PC-9 (cell line): ENCODE data around the gene FAM171A2. TPM values are rescaled to one million over a fixed set of nuclear protein-coding genes. Genes with fewer than 3 reads are reported as not detected.

Experiments
- BruUV-seq: library from RNA; stranded (reverse); fragments of 400-500 nt; replicated peaks from 2 replicates; lab custom pipeline; 2021; lab: Mats Ljungman, UMichigan
- CTCF ChIA-PET: fragments of 300-600 bp; sonication (Branson Sonifier 250); formaldehyde crosslinking; loops from one replicate; lab custom pipeline; 2022; ENCODE audit warnings: antibody characterized with exemption; lab: Charles Lee
- POLR2A ChIA-PET: fragments of 300-600 bp; sonication (Branson Sonifier 250); formaldehyde crosslinking; loops from one replicate; lab custom pipeline; 2022; ENCODE audit warnings: antibody characterized with exemption; ENCODE audit not compliant: unreplicated experiment; lab: Charles Lee
- DNase-seq, 2 experiments: peaks; one replicate each; pipeline versions ENCODE4 v3.0.0 to v3.0.0-alpha.2; 2015 to 2022; ENCODE audit warnings: mixed read lengths in 1 of 2
- H2AFZ ChIP-seq: fragments of 200-600 bp; sonication (generic); 2 replicates; pipeline ENCODE4 v1.8.1; 2017; ENCODE audit warnings: antibody characterized with exemption
- H3F3A ChIP-seq: fragments of 200-600 bp; sonication (generic); 2 replicates; pipeline ENCODE4 v1.8.1; 2017; ENCODE audit warnings: antibody characterized with exemption, mild to moderate bottlenecking, low read depth; ENCODE audit not compliant: insufficient read depth
- H3K27ac ChIP-seq: fragments of 200-600 bp; sonication (generic); 2 replicates; pipeline ENCODE4 v1.6.1; 2016; ENCODE audit warnings: mixed run types
- H3K27me3 ChIP-seq: fragments of 200-600 bp; sonication (generic); 2 replicates; pipeline ENCODE4 v1.6.1; 2016; ENCODE audit warnings: low read depth, mixed run types; ENCODE audit not compliant: insufficient read depth
- H3K36me3 ChIP-seq: fragments of 200-600 bp; sonication (generic); 2 replicates; pipeline ENCODE4 v1.6.1; 2016; ENCODE audit warnings: low read depth, mixed run types
- H3K4me1 ChIP-seq: fragments of 200-600 bp; sonication (generic); replicated peaks from 2 replicates; pipeline ENCODE4 v1.6.1; 2016; ENCODE audit warnings: mixed run types; ENCODE audit not compliant: insufficient read depth
- H3K4me2 ChIP-seq: fragments of 200-600 bp; sonication (generic); 2 replicates; pipeline ENCODE4 v1.6.1; 2017; ENCODE audit warnings: mixed run types
- H3K4me3 ChIP-seq: fragments of 200-600 bp; sonication (generic); 2 replicates; pipeline ENCODE4 v1.6.1; 2016; ENCODE audit warnings: mixed run types
- H3K79me2 ChIP-seq: fragments of 200-600 bp; sonication (generic); 2 replicates; pipeline ENCODE4 v1.6.1; 2017; ENCODE audit warnings: low read depth, mixed run types
- H3K9me2 ChIP-seq: fragments of 200-600 bp; sonication (generic); 2 replicates; pipeline ENCODE4 v1.8.1; 2017; ENCODE audit warnings: mild to moderate bottlenecking; ENCODE audit not compliant: insufficient read depth
- H3K9me3 ChIP-seq: fragments of 200-600 bp; sonication (generic); 2 replicates; pipeline ENCODE4 v1.8.1; 2016; ENCODE audit warnings: low read depth; ENCODE audit not compliant: insufficient read depth
- H4K20me1 ChIP-seq: fragments of 200-600 bp; sonication (generic); 2 replicates; pipeline ENCODE4 v1.8.1; 2017; ENCODE audit not compliant: insufficient read depth
- EZH2 ChIP-seq: fragments of 200-600 bp; sonication (generic); IDR thresholded peaks from 2 replicates; pipeline ENCODE4 v1.8.0; 2017; ENCODE audit warnings: antibody characterized with exemption, low read depth
- intact Hi-C: fragments of 100-400 bp; cut with micrococcal nuclease; formaldehyde crosslinking; loops from one replicate; pipeline ENCODE4 v1.10.0; 2022; ENCODE audit not compliant: unreplicated experiment
- total RNA-seq: library from RNA; stranded (reverse); gene quantifications from 2 replicates; pipeline ENCODE4 v1.2.3, GENCODE V29; 2021
- TF ChIP-seq, protein P1 (sequence below): fragments of 200-600 bp; sonication (generic); conservative IDR thresholded peaks from 2 replicates; pipeline ENCODE4 v1.6.1; 2017; ENCODE audit warnings: mixed run types, antibody characterized with exemption, mild to moderate bottlenecking, moderate library complexity

The FAM171A2 gene
- total RNA-seq, 1 experiment from 2014 or later = 8.3 TPM

DNA sequence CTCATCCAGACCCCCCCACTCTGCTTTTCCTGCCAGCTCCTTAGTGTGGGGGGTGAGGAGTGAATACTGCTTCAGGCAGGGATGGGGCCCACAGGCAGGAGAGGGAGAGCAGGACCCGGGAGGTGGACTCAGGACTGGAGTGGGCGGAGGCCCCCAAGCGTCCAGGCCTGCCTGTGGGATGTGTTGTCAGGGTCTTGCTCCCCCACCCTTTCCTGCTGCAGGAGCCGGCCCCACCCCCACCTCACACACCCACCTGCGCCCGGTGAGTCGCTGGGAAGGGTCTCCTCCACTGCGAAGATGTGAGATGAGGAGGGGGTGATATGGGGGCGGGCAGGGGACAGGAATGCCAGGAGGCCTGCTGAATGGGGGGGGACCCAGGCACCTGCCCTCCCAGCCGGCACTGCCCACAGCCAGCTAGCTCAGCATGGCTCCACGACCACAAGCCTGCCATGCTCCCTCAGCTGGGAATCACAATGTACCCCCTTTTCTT, 1.1 kb downstream of the FAM171A2 start:
- Histone ChIP-seq H4K20me1 (no peaks in the 10 kb centered on the region), H3K27ac (no peak overlapping the region), H3K27me3 (peaks cover 18% of the 10 kb centered on the region; the same call in 1 of the 2 replicates), H2AFZ (no peak overlapping the region), H3F3A (peaks cover 5% of the 10 kb centered on the region; the same call in 1 of the 2 replicates), H3K9me3 (no peaks in the 10 kb centered on the region), H3K36me3 (no peaks in the 10 kb centered on the region), H3K4me1 (no peaks in the 10 kb centered on the region), H3K4me3 (peak overlapping the region; percentile 66; the same call in 1 of the 2 replicates), H3K79me2 (no peaks in the 10 kb centered on the region), H3K9me2 (no peaks in the 10 kb centered on the region), H3K4me2 (peak overlapping the region; percentile 89)
- ChIA-PET CTCF (interaction anchor here (0.5 to 0.6 kb wide), 2 partner anchors 81 to 108 kb away, joined by 4 to 5 read pairs; no protein-coding TSS in a partner anchor), POLR2A (interaction anchor here (0.5 to 0.6 kb wide), 2 partner anchors 31 to 306 kb away, joined by 7 to 11 read pairs; no protein-coding TSS in a partner anchor)
- TF ChIP-seq EZH2 = no peak
- TF ChIP-seq, protein P1, sequence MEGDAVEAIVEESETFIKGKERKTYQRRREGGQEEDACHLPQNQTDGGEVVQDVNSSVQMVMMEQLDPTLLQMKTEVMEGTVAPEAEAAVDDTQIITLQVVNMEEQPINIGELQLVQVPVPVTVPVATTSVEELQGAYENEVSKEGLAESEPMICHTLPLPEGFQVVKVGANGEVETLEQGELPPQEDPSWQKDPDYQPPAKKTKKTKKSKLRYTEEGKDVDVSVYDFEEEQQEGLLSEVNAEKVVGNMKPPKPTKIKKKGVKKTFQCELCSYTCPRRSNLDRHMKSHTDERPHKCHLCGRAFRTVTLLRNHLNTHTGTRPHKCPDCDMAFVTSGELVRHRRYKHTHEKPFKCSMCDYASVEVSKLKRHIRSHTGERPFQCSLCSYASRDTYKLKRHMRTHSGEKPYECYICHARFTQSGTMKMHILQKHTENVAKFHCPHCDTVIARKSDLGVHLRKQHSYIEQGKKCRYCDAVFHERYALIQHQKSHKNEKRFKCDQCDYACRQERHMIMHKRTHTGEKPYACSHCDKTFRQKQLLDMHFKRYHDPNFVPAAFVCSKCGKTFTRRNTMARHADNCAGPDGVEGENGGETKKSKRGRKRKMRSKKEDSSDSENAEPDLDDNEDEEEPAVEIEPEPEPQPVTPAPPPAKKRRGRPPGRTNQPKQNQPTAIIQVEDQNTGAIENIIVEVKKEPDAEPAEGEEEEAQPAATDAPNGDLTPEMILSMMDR = no peak
- DNase-seq = no peak
- BruUV-seq = no TSS peak
- intact Hi-C loops = no loop called here

DNA sequence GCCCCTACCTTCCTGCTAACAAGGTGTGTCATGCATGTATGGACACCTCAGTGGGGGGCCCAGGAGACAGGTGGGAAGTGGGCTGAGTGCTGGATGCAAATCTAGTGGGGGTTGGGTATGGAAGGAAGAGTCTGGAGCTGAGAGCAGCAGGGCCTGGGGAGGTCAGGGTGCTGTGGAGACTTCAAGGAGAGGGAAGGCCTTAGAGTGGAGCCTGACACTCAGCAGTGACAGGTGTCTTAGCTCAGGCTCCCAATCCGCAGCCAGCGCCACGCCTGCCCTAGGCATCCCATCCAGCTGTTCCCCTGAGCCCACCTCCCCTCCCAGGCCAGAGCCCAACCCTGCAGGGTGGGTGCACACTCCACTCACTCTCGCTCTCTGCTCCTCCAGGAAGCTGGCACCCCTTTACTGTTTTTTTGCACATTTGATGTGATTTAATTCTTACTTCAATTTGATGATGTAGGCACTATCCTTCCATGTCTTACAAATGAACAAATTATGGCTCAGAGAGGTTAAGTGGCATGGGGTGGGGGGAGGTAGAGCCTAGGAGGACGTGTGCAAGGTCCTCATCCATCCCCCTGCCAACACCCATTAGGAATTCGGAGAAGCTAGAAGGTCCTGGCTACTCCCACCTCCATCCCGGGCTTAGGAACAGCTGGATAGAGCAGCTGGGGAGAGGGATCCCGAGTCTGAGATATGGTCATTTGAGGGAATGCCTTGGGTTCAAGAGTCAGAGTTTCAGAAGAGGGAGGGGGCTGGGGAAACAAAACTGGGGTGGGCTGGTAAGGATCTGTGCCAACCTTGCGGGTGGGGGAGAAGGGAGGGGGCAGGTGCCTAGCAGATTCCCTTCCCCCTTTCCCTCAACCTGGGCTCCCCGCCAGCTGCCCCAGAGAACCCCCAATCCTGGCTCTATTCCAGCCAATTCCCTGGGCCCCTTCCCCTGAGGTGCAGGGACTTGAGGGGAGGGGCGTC, 2.1 kb downstream of the FAM171A2 start:
- Histone ChIP-seq H3K4me2 (no peak overlapping the region), H2AFZ (no peak overlapping the region), H4K20me1 (no peaks in the 10 kb centered on the region), H3K79me2 (no peaks in the 10 kb centered on the region), H3K36me3 (no peaks in the 10 kb centered on the region), H3K27me3 (peaks cover 18% of the 10 kb centered on the region; the same call in 1 of the 2 replicates), H3K4me3 (no peak overlapping the region), H3K27ac (no peak overlapping the region), H3K4me1 (no peaks in the 10 kb centered on the region), H3K9me3 (no peaks in the 10 kb centered on the region), H3F3A (peaks cover 5% of the 10 kb centered on the region; the same call in 1 of the 2 replicates), H3K9me2 (no peaks in the 10 kb centered on the region)
- intact Hi-C loops = no loop called here
- ChIA-PET POLR2A (no interaction called here), CTCF (no interaction called here)
- BruUV-seq = no TSS peak
- no peak for DNase-seq
- TF ChIP-seq, protein P1 = no peak
- no peak for TF ChIP-seq EZH2

GRCh38 chr17:44360826-44361225, 2.8 kb downstream of the FAM171A2 start:
- POLR2A ChIA-PET = no interaction called here
- Histone ChIP-seq H3K9me2 (no peaks in the 10 kb centered on the region), H3K36me3 (no peaks in the 10 kb centered on the region), H3K27ac (no peak overlapping the region), H4K20me1 (no peaks in the 10 kb centered on the region), H3K4me3 (no peak overlapping the region), H3K27me3 (peaks cover 10% of the 10 kb centered on the region; the same call in 1 of the 2 replicates), H3K4me1 (no peaks in the 10 kb centered on the region), H3F3A (peaks cover 5% of the 10 kb centered on the region; the same call in 1 of the 2 replicates), H2AFZ (no peak overlapping the region), H3K79me2 (no peaks in the 10 kb centered on the region), H3K4me2 (no peak overlapping the region), H3K9me3 (no peaks in the 10 kb centered on the region)
- DNase-seq = no peak
- CTCF ChIA-PET = no interaction called here
- no TSS peak for BruUV-seq
- TF ChIP-seq, protein P1 = no peak
- TF ChIP-seq EZH2 = no peak
- intact Hi-C loops = no loop called here
